CD8-positive, alpha-beta memory T cell (primary cell): Measurements from ENCODE around the gene MYO5B. TPM values are rescaled to one million over a fixed set of nuclear protein-coding genes. Genes with fewer than 3 reads are reported as not detected.

ENCODE experiments used
- CTCF ChIA-PET: fragments of 350-600 bp; sonication (Branson Sonifier 250); formaldehyde crosslinking; loops from one replicate; lab custom pipeline; 2021; ENCODE audit warnings: antibody characterized with exemption; lab: Charles Lee
- POLR2A ChIA-PET: fragments of 350-600 bp; sonication (Branson Sonifier 250); formaldehyde crosslinking; loops from one replicate; lab custom pipeline; 2021; ENCODE audit warnings: antibody characterized with exemption; lab: Charles Lee
- DNase-seq, 5 donors: peaks; one replicate each; pipeline versions ENCODE4 v3.0.0 to v3.0.0-alpha.2; 2020 to 2022; ENCODE audit warnings: mixed read lengths in 1 of 5
- H3K27ac ChIP-seq: one replicate; pipeline ENCODE4 v1.7.0; 2013; ENCODE audit warnings: low read depth, mild to moderate bottlenecking, low read length, moderate library complexity
- H3K27me3 ChIP-seq: 2 replicates; pipeline ENCODE4 v1.7.0; 2013; ENCODE audit warnings: low read length, mild to moderate bottlenecking; ENCODE audit not compliant: insufficient read depth, poor library complexity, severe bottlenecking
- H3K36me3 ChIP-seq: 2 replicates; pipeline ENCODE4 v1.7.0; 2013; ENCODE audit warnings: mild to moderate bottlenecking, low read length, moderate library complexity; ENCODE audit not compliant: insufficient read depth
- H3K4me1 ChIP-seq: 2 replicates; pipeline ENCODE4 v1.7.0; 2013; ENCODE audit warnings: mild to moderate bottlenecking, low read length, moderate library complexity; ENCODE audit not compliant: insufficient read depth
- H3K4me3 ChIP-seq: 2 replicates; pipeline ENCODE4 v1.7.0; 2013; ENCODE audit warnings: mild to moderate bottlenecking, low read length
- H3K9me3 ChIP-seq: 2 replicates; pipeline ENCODE4 v1.7.0; 2013; ENCODE audit warnings: mild to moderate bottlenecking, low read length
- H3K27ac Mint-ChIP-seq, 8 donors: one replicate each; pipeline ENCODE4 v1.8.0; 2020 to 2021; ENCODE audit warnings: mixed read lengths in 8 of 8, mild to moderate bottlenecking in 6 of 8, inconsistent platforms in 3 of 8, moderate library complexity in 3 of 8
- H3K27me3 Mint-ChIP-seq, 2 donors: one replicate each; pipeline ENCODE4 v1.8.0; 2020 to 2021; ENCODE audit warnings: mixed read lengths in 2 of 2, mild to moderate bottlenecking in 1 of 2, moderate library complexity in 1 of 2
- H3K36me3 Mint-ChIP-seq, 3 donors: one replicate each; pipeline ENCODE4 v1.8.0; 2020 to 2021; ENCODE audit warnings: mixed read lengths in 3 of 3, inconsistent platforms in 1 of 3, mild to moderate bottlenecking in 1 of 3
- H3K4me1 Mint-ChIP-seq, 3 donors: one replicate each; pipeline ENCODE4 v1.8.0; 2020 to 2021; ENCODE audit warnings: mixed read lengths in 3 of 3, inconsistent platforms in 1 of 3, mild to moderate bottlenecking in 1 of 3
- H3K4me3 Mint-ChIP-seq, 7 donors: one replicate each; pipeline ENCODE4 v1.8.0; 2020 to 2021; ENCODE audit warnings: mixed read lengths in 7 of 7, mild to moderate bottlenecking in 6 of 7, moderate library complexity in 4 of 7, inconsistent platforms in 2 of 7
- H3K9me3 Mint-ChIP-seq, 5 donors: one replicate each; pipeline ENCODE4 v1.8.0; 2020 to 2022; ENCODE audit warnings: mixed read lengths in 5 of 5, mild to moderate bottlenecking in 3 of 5, moderate library complexity in 2 of 5, inconsistent platforms in 1 of 5
- polyA plus RNA-seq: library from polyadenylated mRNA; unstranded; fragments of 300-500 nt; fragmentation: Illumina TruSeq; gene quantifications from one replicate; pipeline ENCODE4 v1.2.3, GENCODE V29; 2021
- total RNA-seq, 2 experiments: library from RNA; stranded (reverse); gene quantifications; one replicate each; pipeline ENCODE4 v1.2.3, GENCODE V29; 2021

MYO5B gene
- total and polyA plus RNA-seq, 3 experiments from 2014 or later, result 0.07 to 0.11 TPM; not detected in 1

- no peaks in the 10 kb centered on the region for H3K36me3 ChIP-seq
- Mint-ChIP-seq H3K27me3 (peaks cover 19 to 24% of the 10 kb centered on the region in 2 donors), H3K36me3 (no peaks in the 10 kb centered on the region), H3K4me3 (no peak overlapping the region), H3K4me1 (no peaks in the 10 kb centered on the region), H3K9me3 (no peaks in the 10 kb centered on the region), H3K27ac (no peak overlapping the region)
- no peaks in the 10 kb centered on the region for H3K4me1 ChIP-seq
- no peak overlapping the region for H3K4me3 ChIP-seq
- CTCF ChIA-PET, result no interaction called here
- no peak for DNase-seq
- POLR2A ChIA-PET, result no interaction called here
- no peaks in the 10 kb centered on the region for H3K9me3 ChIP-seq
- no peaks in the 10 kb centered on the region for H3K27me3 ChIP-seq
- H3K27ac ChIP-seq, result no peak overlapping the region
Measured at GRCh38 chr18:49886891-49887764, 307.8 kb downstream of the MYO5B start.

GRCh38 chr18:49884959-49885358, 310.0 kb downstream of the MYO5B start:
- Histone ChIP-seq H3K27ac (no peak overlapping the region), H3K4me1 (no peaks in the 10 kb centered on the region), H3K9me3 (no peaks in the 10 kb centered on the region), H3K27me3 (no peaks in the 10 kb centered on the region), H3K36me3 (no peaks in the 10 kb centered on the region), H3K4me3 (no peak overlapping the region)
- H3K4me1 Mint-ChIP-seq, result no peaks in the 10 kb centered on the region
- ChIA-PET CTCF (no interaction called here), POLR2A (no interaction called here)
- no peaks in the 10 kb centered on the region for H3K9me3 Mint-ChIP-seq
- H3K27ac Mint-ChIP-seq, result no peak overlapping the region
- peaks cover 13 to 27% of the 10 kb centered on the region in 2 donors for H3K27me3 Mint-ChIP-seq
- H3K36me3 Mint-ChIP-seq, result no peaks in the 10 kb centered on the region
- DNase-seq, result no peak
- H3K4me3 Mint-ChIP-seq, result no peak overlapping the region

GRCh38 chr18:49884465-49884864, 310.5 kb downstream of the MYO5B start:
- Mint-ChIP-seq H3K4me1 (no peaks in the 10 kb centered on the region), H3K36me3 (no peaks in the 10 kb centered on the region), H3K27me3 (peaks cover 16 to 30% of the 10 kb centered on the region in 2 donors), H3K4me3 (no peak overlapping the region), H3K9me3 (no peaks in the 10 kb centered on the region), H3K27ac (no peak overlapping the region)
- H3K27ac ChIP-seq, result no peak overlapping the region
- H3K4me3 ChIP-seq, result no peak overlapping the region
- no peak for DNase-seq
- H3K4me1 ChIP-seq, result no peaks in the 10 kb centered on the region
- H3K27me3 ChIP-seq, result no peaks in the 10 kb centered on the region
- ChIA-PET CTCF (no interaction called here), POLR2A (no interaction called here)
- H3K9me3 ChIP-seq, result no peaks in the 10 kb centered on the region
- no peaks in the 10 kb centered on the region for H3K36me3 ChIP-seq

GRCh38 chr18:49880661-49881060, 314.3 kb downstream of the MYO5B start:
- no peak overlapping the region for H3K4me3 Mint-ChIP-seq
- H3K4me3 ChIP-seq, result no peak overlapping the region
- no peak overlapping the region for H3K27ac ChIP-seq
- H3K36me3 Mint-ChIP-seq, result no peaks in the 10 kb centered on the region
- no peak overlapping the region for H3K27ac Mint-ChIP-seq
- ChIA-PET POLR2A (no interaction called here), CTCF (no interaction called here)
- DNase-seq, result no peak
- H3K4me1 Mint-ChIP-seq, result no peaks in the 10 kb centered on the region
- peaks cover 5% of the 10 kb centered on the region for H3K27me3 ChIP-seq
- no peaks in the 10 kb centered on the region for H3K36me3 ChIP-seq
- no peaks in the 10 kb centered on the region for H3K9me3 ChIP-seq
- H3K4me1 ChIP-seq, result no peaks in the 10 kb centered on the region
- peaks cover 15 to 39% of the 10 kb centered on the region in 2 donors for H3K27me3 Mint-ChIP-seq
- no peaks in the 10 kb centered on the region for H3K9me3 Mint-ChIP-seq

- Histone ChIP-seq H3K9me3 (no peaks in the 10 kb centered on the region), H3K36me3 (no peaks in the 10 kb centered on the region), H3K27me3 (peaks cover 5% of the 10 kb centered on the region), H3K4me1 (no peaks in the 10 kb centered on the region), H3K27ac (no peak overlapping the region), H3K4me3 (no peak overlapping the region)
- no peak for DNase-seq
- peaks cover 15 to 37% of the 10 kb centered on the region in 2 donors for H3K27me3 Mint-ChIP-seq
- no peaks in the 10 kb centered on the region for H3K36me3 Mint-ChIP-seq
- CTCF ChIA-PET, result no interaction called here
- no peaks in the 10 kb centered on the region for H3K9me3 Mint-ChIP-seq
- H3K4me3 Mint-ChIP-seq, result no peak overlapping the region
- H3K27ac Mint-ChIP-seq, result no peak overlapping the region
- no peaks in the 10 kb centered on the region for H3K4me1 Mint-ChIP-seq
- POLR2A ChIA-PET, result no interaction called here
Measured at GRCh38 chr18:49879271-49879580, 315.7 kb downstream of the MYO5B start.

GRCh38 chr18:49878567-49879270, 316.2 kb downstream of the MYO5B start:
- ChIA-PET POLR2A (no interaction called here), CTCF (no interaction called here)
- Mint-ChIP-seq H3K4me1 (no peaks in the 10 kb centered on the region), H3K27me3 (peaks cover 15 to 37% of the 10 kb centered on the region in 2 donors), H3K9me3 (no peaks in the 10 kb centered on the region), H3K27ac (no peak overlapping the region), H3K36me3 (no peaks in the 10 kb centered on the region), H3K4me3 (no peak overlapping the region)
- no peak for DNase-seq
- peaks cover 5% of the 10 kb centered on the region for H3K27me3 ChIP-seq
- H3K27ac ChIP-seq, result no peak overlapping the region
- no peak overlapping the region for H3K4me3 ChIP-seq
- H3K4me1 ChIP-seq, result no peaks in the 10 kb centered on the region
- no peaks in the 10 kb centered on the region for H3K9me3 ChIP-seq
- H3K36me3 ChIP-seq, result no peaks in the 10 kb centered on the region

- CTCF ChIA-PET, result no interaction called here
Measured at GRCh38 chr18:49878015-49878414, 316.9 kb downstream of the MYO5B start.

GRCh38 chr18:49876536-49876935, 318.4 kb downstream of the MYO5B start:
- ChIA-PET POLR2A (no interaction called here), CTCF (no interaction called here)
- Histone ChIP-seq H3K36me3 (no peaks in the 10 kb centered on the region), H3K4me3 (no peak overlapping the region), H3K27ac (no peak overlapping the region), H3K27me3 (peaks cover 5% of the 10 kb centered on the region), H3K9me3 (no peaks in the 10 kb centered on the region), H3K4me1 (no peaks in the 10 kb centered on the region)
- Mint-ChIP-seq H3K4me3 (no peak overlapping the region), H3K36me3 (no peaks in the 10 kb centered on the region), H3K4me1 (no peaks in the 10 kb centered on the region), H3K9me3 (no peaks in the 10 kb centered on the region), H3K27ac (no peak overlapping the region), H3K27me3 (peaks cover 17 to 30% of the 10 kb centered on the region in 2 donors)
- no peak for DNase-seq

More at GRCh38 chr18:49878015-49878414, 316.9 kb downstream of the MYO5B start:
- H3K36me3 Mint-ChIP-seq, result no peaks in the 10 kb centered on the region
- no peak for DNase-seq
- H3K9me3 ChIP-seq, result no peaks in the 10 kb centered on the region
- no peak overlapping the region for H3K27ac ChIP-seq
- no peaks in the 10 kb centered on the region for H3K9me3 Mint-ChIP-seq
- H3K27ac Mint-ChIP-seq, result no peak overlapping the region
- H3K36me3 ChIP-seq, result no peaks in the 10 kb centered on the region
- peaks cover 15 to 37% of the 10 kb centered on the region in 2 donors for H3K27me3 Mint-ChIP-seq
- POLR2A ChIA-PET, result no interaction called here
- no peaks in the 10 kb centered on the region for H3K4me1 ChIP-seq
- H3K4me3 ChIP-seq, result no peak overlapping the region
- no peak overlapping the region for H3K4me3 Mint-ChIP-seq
- H3K4me1 Mint-ChIP-seq, result no peaks in the 10 kb centered on the region
- peaks cover 5% of the 10 kb centered on the region for H3K27me3 ChIP-seq
